GM12878 (cell line): Measurements from ENCODE around the gene METTL8.

Experiments
- ASH2L ChIP-seq: fragments of 300-600, 200-600 bp; sonication (generic); IDR thresholded peaks from 2 replicates; pipeline ENCODE4 v1.6.1; 2017; ENCODE audit warnings: low read depth, mild to moderate bottlenecking, borderline replicate concordance
- CTCF ChIP-seq, 3 experiments: IDR thresholded peaks in 2 of 3; conservative IDR thresholded peaks in 1 of 3; 2 replicates each; pipeline ENCODE4 v1.5.1; 2011; ENCODE audit warnings: low read depth in 3 of 3, low read length in 3 of 3, mild to moderate bottlenecking in 3 of 3, control low read depth in 2 of 3, moderate library complexity in 2 of 3, inconsistent platforms in 1 of 3, mixed read lengths in 1 of 3; ENCODE audit not compliant: control insufficient read depth in 2 of 3, insufficient read depth in 1 of 3; ENCODE audit errors: extremely low read depth in 1 of 3
- ELK1 ChIP-seq: IDR thresholded peaks from 2 replicates; pipeline ENCODE4 v1.6.1; 2012; ENCODE audit warnings: low read depth, low read length, improper control_type of control experiment
- ZNF384 ChIP-seq: IDR thresholded peaks from 2 replicates; pipeline ENCODE4 v1.6.1; 2012; ENCODE audit warnings: low read depth, mild to moderate bottlenecking, low read length, improper control_type of control experiment, borderline replicate concordance
- TF ChIP-seq, protein P1 (sequence below): fragments of 450-650 bp; formaldehyde crosslinking; IDR thresholded peaks from 2 replicates; pipeline ENCODE4 v1.5.0; 2022; ENCODE audit warnings: mild to moderate bottlenecking, missing genetic modification characterization

GRCh38 chr2:171416009-171416926, 17.5 kb downstream of the METTL8 start:
- TF ChIP-seq ASH2L (no peak), ZNF384 (no peak), CTCF (IDR thresholded peaks at IDR 0.05 in 2 of 3, conservative IDR thresholded peaks at IDR 0.05 in 1 of 3; ENCODE audit: control insufficient read depth in 2 of 3, extremely low read depth in 1 of 3, insufficient read depth in 1 of 3, low read depth in 3 of 3, low read length in 3 of 3) (peak; percentile 83 to 95 (median 88); a peak in 5 of 6 replicates), ELK1 (no peak)
- TF ChIP-seq, protein P1, sequence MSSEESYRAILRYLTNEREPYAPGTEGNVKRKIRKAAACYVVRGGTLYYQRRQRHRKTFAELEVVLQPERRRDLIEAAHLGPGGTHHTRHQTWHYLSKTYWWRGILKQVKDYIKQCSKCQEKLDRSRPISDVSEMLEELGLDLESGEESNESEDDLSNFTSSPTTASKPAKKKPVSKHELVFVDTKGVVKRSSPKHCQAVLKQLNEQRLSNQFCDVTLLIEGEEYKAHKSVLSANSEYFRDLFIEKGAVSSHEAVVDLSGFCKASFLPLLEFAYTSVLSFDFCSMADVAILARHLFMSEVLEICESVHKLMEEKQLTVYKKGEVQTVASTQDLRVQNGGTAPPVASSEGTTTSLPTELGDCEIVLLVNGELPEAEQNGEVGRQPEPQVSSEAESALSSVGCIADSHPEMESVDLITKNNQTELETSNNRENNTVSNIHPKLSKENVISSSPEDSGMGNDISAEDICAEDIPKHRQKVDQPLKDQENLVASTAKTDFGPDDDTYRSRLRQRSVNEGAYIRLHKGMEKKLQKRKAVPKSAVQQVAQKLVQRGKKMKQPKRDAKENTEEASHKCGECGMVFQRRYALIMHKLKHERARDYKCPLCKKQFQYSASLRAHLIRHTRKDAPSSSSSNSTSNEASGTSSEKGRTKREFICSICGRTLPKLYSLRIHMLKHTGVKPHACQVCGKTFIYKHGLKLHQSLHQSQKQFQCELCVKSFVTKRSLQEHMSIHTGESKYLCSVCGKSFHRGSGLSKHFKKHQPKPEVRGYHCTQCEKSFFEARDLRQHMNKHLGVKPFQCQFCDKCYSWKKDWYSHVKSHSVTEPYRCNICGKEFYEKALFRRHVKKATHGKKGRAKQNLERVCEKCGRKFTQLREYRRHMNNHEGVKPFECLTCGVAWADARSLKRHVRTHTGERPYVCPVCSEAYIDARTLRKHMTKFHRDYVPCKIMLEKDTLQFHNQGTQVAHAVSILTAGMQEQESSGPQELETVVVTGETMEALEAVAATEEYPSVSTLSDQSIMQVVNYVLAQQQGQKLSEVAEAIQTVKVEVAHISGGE (CRISPR knock-in tag), result no peak
